Hippocampal formation (tissue), 2 donors: ENCODE measurements around the gene SERPINH1.

ENCODE experiments used
- DNase-seq, 2 donors: peaks; one replicate each; lab custom pipeline; 2025; lab: John Stamatoyannopoulos, UW

SERPINH1 gene

GRCh38 chr11:75562048-75562835 lies at the start of gene SERPINH1:
SERPINH1 (plus strand) TSS chr11:75562253; CDS start chr11:75566350, 4,097 bp downstream.
- peak; percentile 22 to 59 for DNase-seq

- no peak for DNase-seq
Observed at GRCh38 chr11:75513250-75513649, 48.8 kb upstream of the SERPINH1 start.

- DNase-seq, result no peak
Observed at GRCh38 chr11:75514596-75514995, 47.5 kb upstream of the SERPINH1 start.

GRCh38 chr11:75516140-75516539 lies 45.9 kb upstream of the SERPINH1 start:
- DNase-seq, result no peak

DNA sequence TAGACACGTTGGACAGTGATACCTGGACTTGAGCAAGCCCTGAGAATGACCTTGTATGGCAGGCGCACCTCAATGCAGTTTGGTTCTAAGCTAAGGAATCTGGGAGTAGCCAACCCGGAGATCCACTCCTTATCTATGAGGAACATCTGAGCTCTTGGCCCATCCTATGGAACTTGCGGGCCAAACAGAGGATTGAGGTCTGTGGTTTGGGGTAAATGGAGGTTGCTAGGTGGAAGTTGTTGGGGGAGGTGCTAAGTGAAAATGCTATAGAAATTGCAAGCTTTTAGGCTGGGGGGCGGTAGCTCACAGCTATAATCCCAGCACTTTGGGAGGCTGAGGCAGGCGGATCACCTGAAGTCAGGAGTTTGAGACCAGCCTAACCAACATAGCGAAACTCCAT lies 45.2 kb upstream of the SERPINH1 start:
- DNase-seq, result no peak

GRCh38 chr11:75518204-75518549 lies 43.9 kb upstream of the SERPINH1 start:
- DNase-seq, result no peak

- DNase-seq, result no peak
Observed at GRCh38 chr11:75518771-75519653, 43.0 kb upstream of the SERPINH1 start.

DNA sequence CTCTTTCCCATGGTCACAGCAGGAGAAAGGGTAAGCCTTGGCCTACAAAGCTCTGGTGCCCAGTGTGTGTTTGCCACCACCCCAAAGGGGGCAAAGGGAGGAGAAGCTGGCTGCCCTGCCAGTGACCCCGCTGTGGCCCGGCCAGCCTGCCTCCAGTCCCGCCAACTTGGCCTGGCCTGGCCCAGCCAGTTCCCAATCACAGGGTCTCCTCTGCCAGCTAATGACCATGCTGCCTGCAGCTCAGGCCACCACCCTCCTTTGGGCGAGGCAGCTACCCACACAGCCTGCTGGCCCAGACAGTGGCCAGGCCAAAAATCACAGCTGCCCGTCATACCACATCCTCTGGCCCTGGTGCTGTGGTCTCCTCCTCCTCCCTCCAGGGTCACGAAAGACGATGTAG lies 41.4 kb upstream of the SERPINH1 start:
- no peak for DNase-seq

GRCh38 chr11:75522286-75523044 lies 39.6 kb upstream of the SERPINH1 start:
- no peak for DNase-seq

- DNase-seq, result no peak
Observed at GRCh38 chr11:75523189-75523588, 38.9 kb upstream of the SERPINH1 start.

DNA sequence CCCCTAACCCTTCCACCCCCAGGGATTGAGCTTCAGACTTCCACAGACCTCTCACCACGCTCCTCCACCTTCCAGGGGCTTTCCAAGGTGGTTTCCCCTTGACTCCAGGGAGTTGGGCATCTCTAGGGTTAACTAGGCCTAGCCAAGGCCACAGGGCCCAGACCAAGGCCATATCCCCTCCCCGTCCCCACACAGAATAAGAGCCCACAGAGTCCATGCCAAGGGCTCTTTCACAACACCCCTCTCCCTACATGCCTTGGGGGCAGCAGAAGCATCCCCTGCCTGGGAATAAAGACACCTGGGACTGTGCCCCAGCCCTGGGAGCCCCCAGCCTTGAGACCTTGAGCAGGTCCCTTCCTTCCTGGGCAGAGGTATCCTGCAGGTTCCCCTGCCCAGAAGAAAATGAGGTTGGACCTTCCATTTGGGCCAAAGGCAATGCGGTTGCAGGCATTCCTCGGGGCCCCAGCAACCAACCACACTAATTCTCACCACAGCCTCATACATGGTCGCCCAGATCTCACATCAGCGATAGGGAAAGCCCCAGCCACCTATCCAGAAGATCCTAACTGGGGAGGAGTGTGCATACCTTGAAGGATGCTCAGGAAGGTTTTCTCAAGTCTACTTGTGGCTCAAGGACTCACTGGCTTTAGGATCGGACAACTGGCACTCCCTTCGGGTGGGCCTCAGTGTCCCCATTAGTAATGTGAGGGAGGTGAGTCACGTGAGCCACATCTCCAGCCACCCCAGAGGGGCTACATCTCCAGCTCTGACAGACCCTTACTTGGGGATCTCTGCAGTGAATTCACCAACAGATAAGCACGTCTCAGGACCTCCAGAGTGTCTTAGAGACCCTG lies 38.0 kb upstream of the SERPINH1 start:
- no peak for DNase-seq

DNA sequence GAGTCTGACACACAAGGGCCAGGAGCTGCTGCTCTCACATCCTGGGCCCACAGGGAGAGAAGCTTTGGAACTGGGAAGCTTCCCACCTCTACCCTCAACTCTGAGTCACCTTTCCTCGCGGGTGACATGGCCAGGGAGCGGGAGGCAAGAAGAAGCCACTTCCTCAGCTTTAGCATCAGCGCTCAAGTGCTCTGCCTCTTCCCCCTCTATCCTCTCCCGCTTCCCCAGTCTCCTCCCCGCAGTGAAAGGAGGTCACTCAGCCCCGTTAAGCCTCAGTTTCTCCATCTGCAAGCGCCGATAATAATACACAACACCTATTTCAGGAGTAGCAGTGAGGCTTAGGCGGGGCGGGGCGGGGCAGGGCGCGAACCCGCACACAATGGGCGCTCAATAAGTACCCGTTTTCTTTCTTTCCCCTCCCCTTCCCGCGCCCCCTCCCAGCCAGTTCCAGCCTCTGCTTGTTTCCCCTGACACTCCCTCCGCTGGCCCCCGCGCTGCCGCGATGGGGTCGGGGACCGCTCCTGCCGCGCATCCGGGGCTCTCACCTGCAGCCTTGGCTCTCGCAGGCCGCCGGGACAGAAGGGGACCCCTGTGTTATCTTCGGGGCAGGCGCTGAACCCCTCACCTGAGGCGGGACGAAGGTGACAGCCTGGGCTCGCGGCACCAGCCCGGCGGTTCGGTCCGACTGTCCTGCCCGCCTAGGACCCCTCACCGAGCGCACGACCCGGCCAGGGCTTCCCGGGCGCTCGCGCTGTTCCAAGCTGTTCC lies 37.2 kb upstream of the SERPINH1 start:
- no peak for DNase-seq

DNA sequence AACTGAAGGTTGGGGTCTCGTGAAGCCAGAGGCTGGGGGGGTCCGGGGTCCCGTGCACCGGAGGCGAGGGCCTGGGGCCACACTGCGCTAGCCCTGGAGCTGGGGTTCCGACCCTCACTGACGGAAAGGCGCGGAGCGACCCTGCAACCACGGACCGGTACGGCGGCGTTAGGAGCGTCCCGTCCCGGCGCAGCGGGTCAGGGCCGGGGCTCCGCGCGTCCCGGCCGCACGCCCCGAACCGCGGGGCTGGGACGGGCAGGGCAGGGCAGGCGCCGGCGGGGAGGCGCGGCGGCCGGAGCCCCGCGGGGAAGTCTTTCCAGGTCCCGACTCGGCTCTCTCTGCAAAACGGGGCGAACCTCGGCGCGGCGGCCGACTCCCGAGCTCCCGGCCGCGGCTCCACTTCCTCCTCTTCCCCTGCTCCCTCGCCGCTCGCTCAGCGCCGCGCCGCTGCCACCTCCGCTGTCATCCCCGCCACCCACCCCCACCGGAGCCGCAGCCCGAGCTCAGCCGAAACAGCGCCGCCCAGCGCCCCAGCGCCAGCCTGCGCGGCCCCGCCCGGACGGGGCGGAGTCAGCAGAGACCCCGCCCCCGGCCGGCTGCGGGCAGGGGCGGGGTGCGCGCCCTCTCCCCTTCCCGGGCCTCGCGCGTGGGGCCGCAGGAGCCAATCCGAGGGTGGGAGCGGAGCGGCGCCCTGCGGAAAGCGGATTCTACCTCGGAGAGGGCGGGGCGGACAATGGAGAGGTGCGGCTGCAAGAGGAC lies 36.4 kb upstream of the SERPINH1 start, which contains the start of gene GDPD5:
GDPD5 (minus strand) TSS at position 509 of the 759 bp plus-strand sequence. CDS start 48,206 bp downstream, outside the sequence.
- peak; percentile 71 to 72 for DNase-seq

- no peak for DNase-seq
Observed at GRCh38 chr11:75526192-75526541, 35.9 kb upstream of the SERPINH1 start.

- no peak for DNase-seq
Observed at GRCh38 chr11:75527130-75527529, 34.9 kb upstream of the SERPINH1 start.

DNA sequence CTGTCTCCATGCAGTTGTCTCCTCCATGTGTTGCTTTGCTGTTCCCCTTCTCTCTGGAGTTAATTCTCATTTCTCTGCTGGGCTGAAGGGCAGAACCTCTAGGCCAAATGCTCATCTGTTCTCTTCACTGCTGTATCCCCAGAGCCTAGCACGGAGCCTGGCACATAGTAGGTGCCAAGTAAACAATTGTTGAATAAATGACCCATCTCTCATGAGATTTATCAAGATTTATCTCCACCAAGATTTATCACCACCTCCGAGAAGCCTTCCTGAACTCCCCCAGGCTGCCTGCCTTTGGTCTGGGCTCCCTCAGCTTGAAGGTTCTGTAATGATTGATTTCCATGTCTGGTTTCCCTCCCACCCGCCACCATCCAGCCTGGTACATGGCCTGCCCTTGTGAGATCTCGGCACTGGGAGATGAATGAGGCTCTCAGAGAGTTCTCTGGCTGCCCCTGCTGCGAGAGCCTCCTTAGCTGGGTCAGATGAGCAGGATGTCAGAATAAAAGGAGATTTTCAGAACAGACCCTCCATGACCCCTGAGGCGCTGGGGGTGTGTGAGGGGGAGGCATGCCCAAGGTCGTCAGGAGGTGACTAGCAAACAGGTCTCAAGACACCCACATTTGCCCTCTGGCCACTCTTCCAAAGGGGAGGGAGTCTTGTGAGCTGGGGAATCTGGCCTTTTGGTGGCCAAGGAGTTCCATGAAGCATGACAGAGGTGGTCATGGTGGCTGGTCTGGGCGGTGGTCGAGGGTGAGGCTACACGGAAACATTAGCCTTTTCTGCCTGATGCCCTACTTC lies 33.9 kb upstream of the SERPINH1 start:
- DNase-seq, result no peak

DNA sequence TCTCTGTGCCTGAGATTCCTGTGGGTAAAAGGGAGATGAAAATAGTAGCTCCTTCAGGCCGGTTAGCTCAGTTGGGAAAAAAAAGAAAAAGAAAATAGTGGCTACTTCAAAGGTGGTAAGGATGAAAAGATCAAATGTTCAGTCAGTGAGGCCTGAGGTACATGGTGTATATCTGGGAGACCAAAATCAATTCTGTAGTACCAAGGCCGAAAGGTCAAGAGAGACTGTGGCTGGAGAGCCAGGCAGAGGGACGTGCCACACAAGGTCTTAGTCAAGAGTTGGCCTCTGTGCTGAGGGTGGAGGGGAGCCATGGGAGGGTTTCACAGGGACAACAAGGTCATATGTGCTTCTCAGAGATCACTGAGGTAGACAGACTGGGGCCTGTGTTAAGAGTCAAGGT lies 31.5 kb upstream of the SERPINH1 start:
- DNase-seq, result no peak

GRCh38 chr11:75531325-75531724 lies 30.7 kb upstream of the SERPINH1 start:
- no peak for DNase-seq
